Prostate gland (tissue), 2 donors: ENCODE results near the gene ELK4. TPM values are rescaled to one million over a fixed set of nuclear protein-coding genes. Genes with fewer than 3 reads are reported as not detected.

Source experiments
- DNase-seq: peaks from one replicate; pipeline ENCODE4 v3.0.0-alpha.2; 2019; ENCODE audit warnings: low spot score
- H3K27ac ChIP-seq, 2 donors: fragments of 200-600 bp; sonication (generic); 2 replicates each; pipeline ENCODE4 v1.5.1; 2017 to 2019
- H3K27me3 ChIP-seq: fragments of 200-600 bp; sonication (generic); replicated peaks from 2 replicates; pipeline ENCODE4 v1.5.1; 2019; ENCODE audit not compliant: insufficient read depth
- H3K36me3 ChIP-seq, 2 donors: fragments of 200-600 bp; sonication (generic); 1 replicate in 1 of 2; 2 replicates in 1 of 2; pipeline versions ENCODE4 v1.5.1 to v1.8.1; 2017 to 2019
- H3K4me1 ChIP-seq: fragments of 200-600 bp; sonication (generic); replicated peaks from 2 replicates; pipeline ENCODE4 v1.5.1; 2019
- H3K4me3 ChIP-seq, 2 donors: fragments of 200-600 bp; sonication (generic); 2 replicates each; pipeline ENCODE4 v1.5.1; 2017 to 2019
- H3K9me3 ChIP-seq: fragments of 200-600 bp; sonication (generic); 2 replicates; pipeline ENCODE4 v1.5.1; 2017
- POLR2A ChIP-seq: fragments of 450-650 bp; IDR thresholded peaks from one replicate; pipeline ENCODE4 v1.6.1; 2016; ENCODE audit warnings: antibody characterized with exemption, mild to moderate bottlenecking
- POLR2AphosphoS5 ChIP-seq: sonication (generic); formaldehyde crosslinking; IDR thresholded peaks from one replicate; pipeline ENCODE4 v1.6.1; 2017; ENCODE audit warnings: antibody characterized with exemption
- WGBS: methylation state at CpG from one replicate; pipeline ENCODE4 v1.1.5; 2018; 5-methylcytosine and 5-hydroxymethylcytosine counted together
- intact Hi-C: fragments of 100-400 bp; cut with DNase I; formaldehyde crosslinking; loops from one replicate; pipeline ENCODE4 v1.14.2; 2022
- total RNA-seq, 2 donors: library from RNA; depleted of rRNA; stranded (reverse); fragments of >200 nt; gene quantifications; one replicate each; pipeline ENCODE4 v1.1.0, GENCODE V29; 2016
- TF ChIP-seq, protein P1 (sequence below), 4 experiments: fragments of 200-600 bp in 2 of 4; fragments of 450-650 bp in 2 of 4; sonication (generic) in 2 of 4; IDR thresholded peaks; 1 replicate in 3 of 4; 2 replicates in 1 of 4; pipeline ENCODE4 v1.5.1; 2016 to 2019; ENCODE audit warnings: antibody characterized with exemption in 4 of 4, mild to moderate bottlenecking in 2 of 4, moderate library complexity in 2 of 4

The ELK4 gene
- total RNA-seq, 2 donors from 2014 or later, result 58.8 to 62.7 TPM

DNA sequence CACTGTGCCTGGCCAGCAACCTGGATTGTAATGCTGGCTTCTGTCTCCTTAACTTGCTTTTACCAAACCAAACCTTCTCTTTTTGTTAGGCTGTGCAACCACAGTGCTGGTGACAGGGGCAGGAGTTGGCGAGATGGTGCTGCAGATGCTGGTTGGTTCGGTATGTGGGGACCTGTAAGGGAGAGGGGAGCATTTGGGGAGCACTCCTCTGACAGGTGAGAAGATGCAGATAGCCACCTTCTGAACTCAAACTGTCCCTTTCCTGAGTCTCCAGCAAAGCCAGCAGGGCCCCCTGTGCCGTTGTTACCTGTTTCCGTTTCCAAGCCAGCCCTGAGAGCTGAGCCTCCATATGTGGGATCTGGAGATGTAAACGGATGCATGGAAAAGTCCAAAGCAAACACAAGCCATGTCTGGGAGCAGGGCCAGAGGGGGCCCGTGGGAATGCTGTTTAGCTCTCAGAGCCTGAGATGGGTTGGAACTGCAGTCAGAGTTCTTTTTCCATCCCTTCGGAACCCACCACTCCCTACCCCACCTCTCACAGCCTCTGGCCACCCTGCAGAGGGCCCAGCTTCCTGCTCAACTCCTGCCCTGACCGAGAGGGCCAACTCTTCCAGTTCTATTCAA, 34.0 kb downstream of the ELK4 start:
- H3K4me1 ChIP-seq, result no peaks in the 10 kb centered on the region
- H3K36me3 ChIP-seq, result no peaks in the 10 kb centered on the region
- no peak overlapping the region for H3K27ac ChIP-seq
- 53% methylated on average over 8 of the region's 8 CpGs for WGBS
- no peaks in the 10 kb centered on the region for H3K27me3 ChIP-seq
- no peak overlapping the region for H3K4me3 ChIP-seq
- DNase-seq, result no peak
- no peak for TF ChIP-seq POLR2A
- TF ChIP-seq, protein P1, sequence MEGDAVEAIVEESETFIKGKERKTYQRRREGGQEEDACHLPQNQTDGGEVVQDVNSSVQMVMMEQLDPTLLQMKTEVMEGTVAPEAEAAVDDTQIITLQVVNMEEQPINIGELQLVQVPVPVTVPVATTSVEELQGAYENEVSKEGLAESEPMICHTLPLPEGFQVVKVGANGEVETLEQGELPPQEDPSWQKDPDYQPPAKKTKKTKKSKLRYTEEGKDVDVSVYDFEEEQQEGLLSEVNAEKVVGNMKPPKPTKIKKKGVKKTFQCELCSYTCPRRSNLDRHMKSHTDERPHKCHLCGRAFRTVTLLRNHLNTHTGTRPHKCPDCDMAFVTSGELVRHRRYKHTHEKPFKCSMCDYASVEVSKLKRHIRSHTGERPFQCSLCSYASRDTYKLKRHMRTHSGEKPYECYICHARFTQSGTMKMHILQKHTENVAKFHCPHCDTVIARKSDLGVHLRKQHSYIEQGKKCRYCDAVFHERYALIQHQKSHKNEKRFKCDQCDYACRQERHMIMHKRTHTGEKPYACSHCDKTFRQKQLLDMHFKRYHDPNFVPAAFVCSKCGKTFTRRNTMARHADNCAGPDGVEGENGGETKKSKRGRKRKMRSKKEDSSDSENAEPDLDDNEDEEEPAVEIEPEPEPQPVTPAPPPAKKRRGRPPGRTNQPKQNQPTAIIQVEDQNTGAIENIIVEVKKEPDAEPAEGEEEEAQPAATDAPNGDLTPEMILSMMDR (IDR thresholded peaks at IDR 0.05), result no peak
- TF ChIP-seq POLR2AphosphoS5, result no peak
- intact Hi-C loops, result no loop called here
- H3K9me3 ChIP-seq, result no peaks in the 10 kb centered on the region

DNA sequence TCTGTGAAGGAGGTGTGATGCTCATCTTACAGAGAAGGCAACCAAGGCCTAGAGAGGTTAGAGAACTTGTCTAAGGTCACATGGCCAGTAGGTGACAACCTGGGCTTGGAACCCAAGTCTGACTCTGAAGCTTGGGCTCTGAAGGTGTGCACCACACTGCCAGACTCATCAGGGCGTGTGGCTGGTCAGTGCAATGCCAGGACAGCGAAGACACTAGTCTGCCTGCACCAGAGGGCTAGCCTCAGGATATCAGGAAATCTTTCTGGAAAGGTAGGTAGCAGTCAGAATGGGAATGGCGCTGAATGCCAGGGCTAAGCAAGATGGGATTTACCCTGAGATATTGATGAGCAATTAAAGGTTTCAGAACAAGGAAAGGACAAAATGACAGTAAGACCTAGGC, 34.9 kb downstream of the ELK4 start:
- Histone ChIP-seq H3K4me3 (no peak overlapping the region), H3K4me1 (no peaks in the 10 kb centered on the region), H3K36me3 (no peaks in the 10 kb centered on the region), H3K27me3 (no peaks in the 10 kb centered on the region), H3K27ac (no peak overlapping the region), H3K9me3 (no peaks in the 10 kb centered on the region)
- TF ChIP-seq POLR2AphosphoS5 (no peak), POLR2A (no peak)
- TF ChIP-seq, protein P1 (IDR thresholded peaks at IDR 0.05), result no peak
- DNase-seq, result no peak
- intact Hi-C loops, result no loop called here
- WGBS, result 96% methylated on average over 3 of the region's 3 CpGs

DNA sequence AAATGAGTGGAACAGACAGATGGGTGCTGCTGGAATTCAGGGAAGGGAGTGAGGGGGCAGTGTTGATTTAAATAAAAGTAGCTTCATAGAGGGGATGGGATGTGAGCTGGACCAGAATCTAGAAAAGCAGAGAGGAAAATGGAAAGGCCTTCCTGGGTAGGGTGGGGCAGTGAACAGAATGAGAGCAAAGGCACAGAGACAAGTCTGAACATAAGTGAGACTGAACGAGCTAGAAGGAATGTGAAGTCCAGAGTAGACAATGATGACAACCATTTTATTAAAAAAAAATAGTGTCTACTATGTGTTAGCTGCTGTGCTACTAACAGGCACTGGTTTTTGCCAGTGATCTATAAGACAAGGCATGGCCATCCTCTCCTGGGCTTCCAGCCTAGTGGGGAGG, 36.0 kb downstream of the ELK4 start:
- WGBS, result 48% methylated on average over 1 of the region's 1 CpG
- DNase-seq, result no peak
- Histone ChIP-seq H3K4me3 (no peak overlapping the region), H3K27me3 (no peaks in the 10 kb centered on the region), H3K9me3 (no peaks in the 10 kb centered on the region), H3K4me1 (no peaks in the 10 kb centered on the region), H3K36me3 (no peaks in the 10 kb centered on the region), H3K27ac (no peak overlapping the region)
- TF ChIP-seq POLR2A (no peak), POLR2AphosphoS5 (no peak)
- TF ChIP-seq, protein P1 (IDR thresholded peaks at IDR 0.05), result no peak
- intact Hi-C loops, result no loop called here

DNA sequence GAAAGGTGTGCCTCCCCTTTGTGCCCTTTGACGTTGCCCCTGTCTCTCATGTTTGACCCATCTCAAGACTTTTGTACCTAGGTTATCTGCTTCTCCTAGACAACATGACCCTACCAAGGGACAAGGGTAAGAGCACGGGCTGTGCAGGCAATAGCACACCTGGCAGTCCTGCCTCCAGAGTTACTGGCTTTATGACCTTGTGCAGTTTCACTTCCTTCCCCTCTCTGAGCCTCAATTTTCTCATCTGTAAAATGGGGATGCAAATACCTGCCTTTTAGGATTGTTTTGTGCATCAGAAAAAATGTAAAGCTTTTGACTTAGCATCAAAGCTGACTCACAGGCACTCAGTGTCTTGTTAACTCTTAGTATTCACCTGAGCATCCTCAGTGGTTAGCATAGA, 36.4 kb downstream of the ELK4 start:
- Histone ChIP-seq H3K9me3 (no peaks in the 10 kb centered on the region), H3K27ac (no peak overlapping the region), H3K4me3 (no peak overlapping the region), H3K36me3 (no peaks in the 10 kb centered on the region), H3K4me1 (no peaks in the 10 kb centered on the region), H3K27me3 (no peaks in the 10 kb centered on the region)
- WGBS, result 87% methylated on average over 2 of the region's 2 CpGs
- no peak for DNase-seq
- TF ChIP-seq POLR2AphosphoS5 (no peak), POLR2A (no peak)
- intact Hi-C loops, result no loop called here

DNA sequence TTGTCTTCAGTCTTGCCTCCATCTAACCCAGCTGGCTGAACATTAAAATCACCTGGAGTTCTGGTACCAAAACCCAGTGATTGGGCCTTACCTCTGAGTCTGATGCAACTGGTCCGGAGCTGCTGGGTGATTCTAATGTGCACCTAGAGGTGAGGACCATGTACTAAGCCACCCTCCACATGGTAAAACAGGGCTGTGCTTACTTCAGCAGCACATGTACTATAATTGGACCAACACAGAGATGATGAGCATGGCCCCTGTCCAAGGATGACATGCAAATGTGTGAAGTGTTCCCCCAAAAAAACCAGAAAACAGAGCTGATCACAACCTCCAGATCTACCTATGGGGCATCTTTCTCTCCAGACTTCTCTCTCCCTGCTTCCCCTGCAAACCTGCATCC, 37.0 kb downstream of the ELK4 start:
- TF ChIP-seq, protein P1 (IDR thresholded peaks at IDR 0.05), result no peak
- TF ChIP-seq POLR2A (no peak), POLR2AphosphoS5 (no peak)
- Histone ChIP-seq H3K36me3 (no peaks in the 10 kb centered on the region), H3K27ac (no peak overlapping the region), H3K27me3 (no peaks in the 10 kb centered on the region), H3K9me3 (no peaks in the 10 kb centered on the region), H3K4me1 (no peaks in the 10 kb centered on the region), H3K4me3 (no peak overlapping the region)
- intact Hi-C loops, result no loop called here
- WGBS, result 86% methylated on average over 1 of the region's 1 CpG
- no peak for DNase-seq
